ENCODE measurements around the gene TMEM108. TPM values are rescaled to one million over a fixed set of nuclear protein-coding genes. Genes with fewer than 3 reads are reported as not detected.
A peak's percentile ranks its signal among the peaks of the same experiment; 100 is the strongest.

TMEM108 gene
- total RNA-seq, 2 donors from 2014 or later, result 7.7 TPM

DNA sequence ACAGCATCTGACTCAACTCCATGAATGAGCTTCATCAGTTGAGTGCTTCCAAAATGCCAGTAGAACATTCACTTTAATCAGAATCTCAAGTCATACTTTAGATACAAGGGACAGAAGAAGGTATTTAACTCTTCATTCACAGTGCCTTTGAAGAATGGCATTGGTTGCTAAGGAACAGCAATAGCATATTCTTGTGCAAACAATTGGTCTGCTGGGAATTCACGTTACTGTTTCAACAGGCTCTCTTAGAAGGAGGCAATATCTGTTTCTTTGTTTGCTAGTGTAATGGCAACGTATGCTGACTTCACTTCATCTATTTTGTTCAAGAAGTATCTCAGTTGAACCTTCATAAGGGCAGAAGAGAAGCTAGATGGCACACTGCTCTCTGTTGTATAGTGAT lies 113.9 kb downstream of the TMEM108 start:
- DNase-seq (no peak), ATAC-seq (no peak)
- intact Hi-C loops (cut with DNase I), result no loop called here

DNA sequence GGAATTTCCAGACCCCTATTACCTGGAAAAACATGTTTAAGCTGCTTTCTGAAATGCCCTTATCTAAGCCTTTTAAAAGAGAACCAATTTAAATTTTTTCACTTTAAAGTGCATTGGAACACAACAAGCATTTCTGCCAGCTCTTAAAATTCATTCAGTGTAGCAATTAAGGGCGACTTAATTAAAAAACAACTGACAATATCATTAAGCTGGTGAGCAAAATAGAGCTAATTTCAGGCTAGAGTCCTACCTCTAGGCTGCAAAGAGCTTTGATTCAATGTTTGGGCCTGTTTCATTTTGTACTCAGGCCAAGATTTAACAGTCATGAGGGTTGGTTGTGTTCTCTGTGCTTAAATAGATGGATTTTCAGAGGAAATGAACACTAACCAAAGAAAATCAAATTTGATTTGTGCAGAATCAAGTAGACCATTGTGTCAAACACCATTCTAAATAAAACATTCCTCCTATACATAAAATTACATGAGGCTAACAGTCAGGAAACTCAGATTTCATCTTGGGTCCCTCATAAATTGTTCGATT lies 114.6 kb downstream of the TMEM108 start:
- ATAC-seq (no peak), DNase-seq (no peak)
- intact Hi-C loops (cut with DNase I), result no loop called here

GRCh38 chr3:133153382-133153781 lies 115.2 kb downstream of the TMEM108 start:
- intact Hi-C loops (cut with DNase I), result no loop called here
- ATAC-seq (no peak), DNase-seq (no peak)

DNA sequence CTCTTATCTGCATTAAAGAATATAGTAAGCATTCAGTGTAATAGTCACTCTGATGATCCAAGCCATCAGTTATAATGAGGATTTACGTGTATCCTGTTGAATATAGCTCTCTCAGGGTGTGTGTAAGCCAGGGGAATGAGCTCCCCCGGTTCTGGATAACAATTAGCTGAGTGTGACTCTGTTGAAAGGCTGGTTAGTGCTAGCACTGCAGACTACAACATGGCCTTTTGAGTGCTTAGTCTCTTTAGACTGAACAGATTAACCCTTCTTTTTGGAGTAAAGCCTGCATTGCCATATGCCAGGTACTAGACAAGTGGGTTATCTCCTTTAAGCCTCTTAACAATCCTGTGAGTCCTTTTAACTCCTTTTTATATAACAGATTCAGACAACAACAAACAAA lies 119.5 kb downstream of the TMEM108 start:
- DNase-seq, result no peak
- intact Hi-C loops (cut with DNase I), result no loop called here
- ATAC-seq, result no peak

DNA sequence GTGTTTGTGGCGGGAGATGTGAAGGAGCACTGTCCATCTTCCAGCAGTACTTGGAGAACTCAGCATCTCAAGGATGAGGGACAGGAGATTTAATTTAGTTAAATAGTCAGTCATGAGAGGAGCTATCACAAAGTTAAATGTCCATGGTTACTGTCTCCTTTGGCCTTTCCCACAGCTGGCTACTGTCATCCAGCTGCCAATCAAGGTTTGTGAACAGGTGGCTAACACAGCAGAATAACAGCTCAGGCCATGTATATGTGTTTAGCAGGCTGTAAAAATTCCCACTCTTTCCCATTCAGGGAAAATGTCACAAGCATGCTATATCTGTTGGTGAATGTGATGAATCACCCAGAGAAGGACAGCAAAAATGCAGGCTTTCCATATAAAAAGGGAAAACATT lies 120.5 kb downstream of the TMEM108 start:
- intact Hi-C loops (cut with DNase I), result no loop called here
- ATAC-seq (no peak), DNase-seq (no peak)

DNA sequence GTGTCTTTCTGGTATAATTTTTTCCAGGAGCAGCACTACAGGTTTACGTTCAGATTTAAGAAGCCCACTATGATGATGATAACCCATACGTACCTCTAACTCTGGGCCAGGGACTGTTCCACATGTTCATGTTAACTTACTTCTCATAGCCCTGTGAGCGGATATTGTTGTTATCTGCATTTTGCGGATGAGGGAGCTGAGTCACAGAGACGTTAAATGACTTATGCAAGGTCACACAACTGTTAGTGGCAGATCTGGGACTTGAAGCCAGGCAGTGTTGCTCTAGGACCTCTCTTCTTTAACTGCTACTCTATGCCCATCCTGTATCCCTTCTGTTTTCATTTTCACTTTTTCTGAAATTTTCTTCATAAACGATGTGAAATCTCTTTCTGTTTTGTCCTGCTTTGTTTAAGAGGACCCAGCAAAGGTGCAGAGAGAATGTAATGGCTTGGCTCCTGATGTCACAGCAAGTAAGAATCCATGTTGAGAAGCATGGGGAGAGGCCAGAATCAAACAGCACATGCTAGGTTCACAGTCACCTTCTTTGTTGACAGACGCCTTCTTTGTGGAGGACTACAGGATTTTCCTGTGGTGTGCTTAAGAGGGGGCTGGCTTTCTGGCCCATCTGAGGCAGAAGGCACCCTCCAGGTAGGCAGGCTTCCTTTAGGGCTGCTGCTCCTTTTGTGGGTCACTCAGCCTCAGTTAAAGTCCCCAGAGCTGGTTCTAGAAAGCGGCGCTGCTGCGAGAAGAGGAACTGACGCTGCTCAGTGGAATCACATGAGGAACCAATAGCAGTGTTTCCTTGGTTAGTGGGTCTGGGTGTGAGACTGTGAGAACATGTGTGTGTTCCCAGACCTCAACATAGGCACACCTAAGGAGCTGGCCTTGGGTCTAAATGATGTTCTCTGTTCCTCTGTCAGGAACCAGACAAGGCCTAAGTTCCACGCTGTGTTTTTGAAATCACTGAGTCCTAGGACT lies 121.6 kb downstream of the TMEM108 start:
- DNase-seq (no peak), ATAC-seq (no peak)
- intact Hi-C loops (cut with DNase I), result no loop called here

DNA sequence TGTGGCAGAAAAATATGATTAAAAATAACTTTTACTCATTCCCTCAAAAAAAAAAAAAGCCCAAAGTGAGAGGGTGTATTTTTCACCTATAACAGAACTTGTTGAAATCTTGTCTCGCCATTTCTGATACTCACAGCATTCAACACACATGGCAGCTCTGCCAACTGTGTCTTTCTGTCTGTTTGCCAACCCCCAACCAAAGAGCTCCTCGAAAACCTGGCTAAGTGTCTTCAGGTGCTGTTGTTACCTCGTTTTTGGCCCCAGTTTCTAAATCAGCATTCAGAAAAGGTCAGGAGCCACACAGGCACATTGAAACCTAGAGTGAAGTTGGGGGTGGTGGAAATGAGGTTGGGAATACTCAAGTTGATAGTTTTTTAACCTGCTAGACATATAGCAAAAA lies 123.5 kb downstream of the TMEM108 start:
- intact Hi-C loops (cut with DNase I), result no loop called here
- DNase-seq (no peak), ATAC-seq (no peak)

DNA sequence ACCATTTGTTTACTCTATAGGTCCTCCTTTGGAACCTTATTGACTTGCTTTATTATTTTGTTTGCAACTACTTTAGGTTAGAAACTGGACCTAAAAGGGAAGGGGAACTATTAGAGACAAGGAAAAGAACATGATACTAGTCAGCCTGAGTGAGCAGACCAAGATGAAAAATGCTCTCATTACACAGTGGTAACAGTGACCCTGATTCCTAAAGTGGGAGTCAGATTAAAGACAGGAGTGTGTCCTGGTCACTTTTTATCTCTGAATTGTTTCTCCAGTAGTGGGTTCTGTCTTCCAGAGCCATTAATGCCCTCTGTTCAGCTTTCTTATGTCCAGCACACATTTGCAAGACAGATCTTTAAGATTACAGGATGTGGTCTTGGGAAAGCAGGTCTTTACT lies 124.1 kb downstream of the TMEM108 start:
- DNase-seq (no peak), ATAC-seq (no peak)
- intact Hi-C loops (cut with DNase I), result no loop called here

GRCh38 chr3:133162670-133163305 lies 124.6 kb downstream of the TMEM108 start:
- intact Hi-C loops (cut with DNase I), result no loop called here
- ATAC-seq, result no peak
- no peak for DNase-seq

- ATAC-seq (no peak), DNase-seq (no peak)
- intact Hi-C loops (cut with DNase I), result no loop called here
These were observed 129.3 kb downstream of the TMEM108 start for GRCh38 chr3:133167340-133168024.

- DNase-seq, result no peak
- no peak for ATAC-seq
- intact Hi-C loops (cut with DNase I), result no loop called here
These were observed 129.8 kb downstream of the TMEM108 start for GRCh38 chr3:133168025-133168401.

GRCh38 chr3:133169331-133170068 lies 131.3 kb downstream of the TMEM108 start:
- no peak for ATAC-seq
- intact Hi-C loops (cut with DNase I), result no loop called here
- no peak for DNase-seq

DNA sequence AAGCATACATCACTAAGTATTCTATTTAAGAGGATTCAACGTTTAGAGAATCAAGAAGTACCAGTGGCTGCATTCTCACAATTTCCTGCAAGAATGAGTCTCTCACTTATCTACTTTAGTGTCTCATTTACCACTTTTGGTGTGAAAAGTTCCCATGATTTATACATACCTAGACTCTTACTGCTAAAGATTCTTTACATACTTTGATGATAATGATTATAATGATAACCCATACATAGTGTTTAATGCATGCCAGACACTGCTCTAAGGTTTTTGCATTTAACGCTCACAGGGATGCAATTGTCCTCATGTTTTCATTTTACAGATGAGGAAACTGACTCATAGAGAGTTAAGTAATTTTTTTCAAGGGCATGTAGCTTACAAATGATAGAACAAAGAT lies 133.6 kb downstream of the TMEM108 start:
- intact Hi-C loops (cut with DNase I), result no loop called here
- ATAC-seq, result no peak
- no peak for DNase-seq

DNA sequence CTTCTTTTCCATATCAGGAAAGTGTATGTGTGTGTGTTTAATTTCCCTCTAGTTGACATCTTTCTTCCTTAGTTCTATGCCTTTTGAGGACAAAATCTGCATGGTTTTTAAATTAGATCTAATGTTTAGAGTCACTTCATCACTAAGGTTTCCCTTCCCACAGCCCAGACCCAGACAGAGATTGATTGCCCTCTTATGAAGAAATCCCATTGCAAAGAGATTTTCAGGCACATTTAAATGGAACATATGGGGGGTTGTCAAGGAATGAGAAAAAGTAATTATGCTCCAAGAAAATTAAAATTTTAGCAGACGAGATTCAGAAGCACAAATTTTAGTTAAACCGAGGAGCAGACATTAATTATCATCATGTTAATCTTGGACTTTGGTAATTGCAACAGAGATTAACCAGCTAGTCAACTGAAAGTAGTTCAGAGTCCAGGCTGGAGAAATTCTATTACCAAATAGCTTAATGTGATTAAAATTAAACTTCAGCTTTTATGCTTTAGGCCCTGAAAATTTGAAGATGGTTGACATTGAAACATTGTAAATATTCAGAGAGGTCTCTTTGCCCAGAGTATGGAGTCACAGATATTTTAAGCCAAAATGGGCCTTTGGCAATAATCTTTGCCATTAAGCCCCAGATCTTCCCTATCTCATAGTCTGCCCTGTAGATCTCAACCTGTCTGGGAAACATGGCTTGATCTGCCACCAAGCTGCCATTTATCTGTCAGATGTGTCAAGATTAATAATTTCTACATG lies 143.4 kb downstream of the TMEM108 start:
- intact Hi-C loops (cut with DNase I), result no loop called here
- no peak for ATAC-seq
- DNase-seq, result no peak

GRCh38 chr3:133187870-133188379 lies 149.7 kb downstream of the TMEM108 start:
- no peak for ATAC-seq
- no peak for DNase-seq
- intact Hi-C loops (cut with DNase I), result no loop called here

DNA sequence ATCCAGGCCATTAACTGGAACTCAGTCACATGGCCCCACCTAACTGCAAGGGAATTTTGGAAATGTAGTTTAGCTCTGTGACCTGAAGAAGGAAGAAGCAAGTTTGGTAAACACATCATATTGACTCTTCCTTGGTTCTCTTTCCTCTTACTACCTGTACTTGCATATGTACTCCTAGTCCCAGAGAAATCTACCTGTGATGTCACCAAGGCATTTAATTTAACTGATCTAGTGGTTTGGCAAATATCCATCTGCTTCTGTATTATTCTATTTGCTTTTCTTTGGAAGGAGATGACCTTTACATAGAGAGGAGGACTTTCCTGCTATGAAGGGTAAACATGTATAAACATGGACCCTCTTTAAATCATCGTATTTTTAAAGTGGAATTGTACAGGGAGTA lies 150.8 kb downstream of the TMEM108 start:
- DNase-seq, result no peak
- intact Hi-C loops (cut with DNase I), result no loop called here
- no peak for ATAC-seq

GRCh38 chr3:133189893-133190292 lies 151.7 kb downstream of the TMEM108 start:
- ATAC-seq (no peak), DNase-seq (no peak)
- intact Hi-C loops (cut with DNase I), result no loop called here

DNA sequence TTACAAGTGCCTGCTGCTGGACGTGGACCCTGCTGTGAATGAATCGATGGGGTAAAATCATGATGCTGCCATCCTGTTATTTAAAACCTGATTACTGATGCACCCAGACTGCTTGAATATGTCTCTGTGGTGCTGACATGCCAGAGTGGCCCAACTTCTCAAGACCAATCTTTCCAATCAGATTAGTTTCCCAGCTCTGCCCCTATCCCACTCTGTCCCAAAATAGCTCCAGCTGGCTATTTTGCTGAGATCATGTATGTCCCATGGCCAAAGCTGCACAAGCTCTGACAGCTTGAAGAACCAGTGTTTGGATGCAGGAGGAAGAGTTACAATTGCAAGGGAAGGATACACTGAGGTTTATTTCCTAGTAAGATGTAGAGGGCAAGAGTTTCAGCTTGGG lies 153.6 kb downstream of the TMEM108 start:
- DNase-seq (no peak), ATAC-seq (peak; percentile 78 to 90)
- intact Hi-C loops (cut with DNase I), result no loop called here
